Stomach (tissue), 9 donors: ENCODE data around the gene SNTN. TPM values are rescaled to one million over a fixed set of nuclear protein-coding genes. Genes with fewer than 3 reads are reported as not detected.

Experiments
- DNase-seq, 2 donors: peaks; one replicate each; pipeline versions ENCODE4 v3.0.0 to v3.0.0-alpha.2; 2013 to 2019
- H3K27ac ChIP-seq, 5 donors: fragments of 200-600 bp in 4 of 5; sonication (generic) in 4 of 5; one replicate each; pipeline ENCODE4 v1.5.1; 2013 to 2019; ENCODE audit warnings: mild to moderate bottlenecking in 1 of 5, moderate library complexity in 1 of 5
- H3K27me3 ChIP-seq, 3 donors: fragments of 200-600 bp; sonication (generic); one replicate each; pipeline ENCODE4 v1.5.1; 2017 to 2019; ENCODE audit warnings: mixed run types in 1 of 3
- H3K36me3 ChIP-seq, 4 donors: fragments of 200-600 bp; sonication (generic); 1 replicate in 3 of 4; 2 replicates in 1 of 4; pipeline ENCODE4 v1.5.1; 2016 to 2019
- H3K4me1 ChIP-seq, 4 donors: fragments of 200-600 bp; sonication (generic); one replicate each; pipeline ENCODE4 v1.5.1; 2016 to 2019
- H3K4me3 ChIP-seq, 4 donors: fragments of 200-600 bp; sonication (generic) in 3 of 4; one replicate each; pipeline ENCODE4 v1.5.1; 2016 to 2019; ENCODE audit warnings: mild to moderate bottlenecking in 1 of 4
- H3K9me3 ChIP-seq, 4 donors: fragments of 200-600 bp; sonication (generic); one replicate each; pipeline ENCODE4 v1.5.1; 2016 to 2019
- CTCF ChIP-seq, 7 experiments: fragments of 450-650 bp in 4 of 7; fragments of 200-600 bp in 3 of 7; sonication (generic) in 3 of 7; IDR thresholded peaks; one replicate each; pipeline ENCODE4 v1.5.1; 2016 to 2019; ENCODE audit warnings: antibody characterized with exemption in 7 of 7, control low read depth in 2 of 7, mild to moderate bottlenecking in 1 of 7
- EP300 ChIP-seq: sonication (generic); formaldehyde crosslinking; IDR thresholded peaks from one replicate; pipeline ENCODE4 v1.6.1; 2017; ENCODE audit warnings: antibody characterized with exemption
- POLR2A ChIP-seq, 4 donors: fragments of 450-650 bp; IDR thresholded peaks; one replicate each; pipeline ENCODE4 v1.6.1; 2016; ENCODE audit warnings: antibody characterized with exemption in 4 of 4, control low read depth in 2 of 4, mild to moderate bottlenecking in 1 of 4, moderate library complexity in 1 of 4
- POLR2AphosphoS5 ChIP-seq, 3 donors: sonication (generic); formaldehyde crosslinking; IDR thresholded peaks; one replicate each; pipeline ENCODE4 v1.6.1; 2016; ENCODE audit warnings: antibody characterized with exemption in 3 of 3
- WGBS, 5 donors: extraction: QIAGEN DNeasy Blood & Tissue Kit in 3 of 5; methylation state at CpG; one replicate each; pipeline versions ENCODE4 v1.1.5 to v1.1.7; 2013 to 2018; 5-methylcytosine and 5-hydroxymethylcytosine counted together
- intact Hi-C: fragments of 100-400 bp; cut with DNase I; formaldehyde crosslinking; loops from one replicate; pipeline ENCODE4 v1.15.1; 2023; ENCODE audit warnings: low total_unique reads
- polyA plus RNA-seq, 3 donors: library from polyadenylated mRNA; stranded (reverse); fragments of 200-250 nt; gene quantifications; one replicate each; pipeline ENCODE4 v1.2.3, GENCODE V29; 2013
- total RNA-seq, 5 donors: library from RNA; depleted of rRNA; stranded (reverse); fragments of >200 nt; gene quantifications; one replicate each; pipeline versions ENCODE4 v1.1.0 to v1.2.3, GENCODE V29; 2014 to 2016
- donor health status: healthy with polysubstance abuse.
- donor health status: Bipolar disorder and iron deficiency.
- donor health status: healthy.

The SNTN gene
- total and polyA plus RNA-seq, 8 donors, result not detected

- TF ChIP-seq POLR2AphosphoS5 (IDR thresholded peaks at IDR 0.05), result no peak
- TF ChIP-seq POLR2A (IDR thresholded peaks at IDR 0.05), result no peak
- TF ChIP-seq CTCF (IDR thresholded peaks at IDR 0.05), result no peak
- TF ChIP-seq EP300, result no peak
- 86 to 95% (median 91%) methylated on average over 6 of the region's 6 CpGs for WGBS, 5 donors
- no peaks in the 10 kb centered on the region for H3K4me1 ChIP-seq
- intact Hi-C loops, result no loop called here
- H3K36me3 ChIP-seq, result no peaks in the 10 kb centered on the region
- no peaks in the 10 kb centered on the region for H3K9me3 ChIP-seq
- no peak overlapping the region for H3K27ac ChIP-seq
- no peak overlapping the region for H3K4me3 ChIP-seq
- no peaks in the 10 kb centered on the region for H3K27me3 ChIP-seq
- DNase-seq, result no peak
These were observed 4.3 kb downstream of the SNTN start for GRCh38 chr3:63656786-63657185.

GRCh38 chr3:63661242-63661641 is 8.8 kb downstream of the SNTN start:
- no peaks in the 10 kb centered on the region for H3K27me3 ChIP-seq
- no peaks in the 10 kb centered on the region for H3K36me3 ChIP-seq
- WGBS, 5 donors, result 70 to 75% (median 73%) methylated on average over 1 of the region's 1 CpG
- H3K9me3 ChIP-seq, result no peaks in the 10 kb centered on the region
- no peak for DNase-seq
- H3K4me1 ChIP-seq, result no peaks in the 10 kb centered on the region
- no peak for TF ChIP-seq EP300
- no peak for TF ChIP-seq CTCF (IDR thresholded peaks at IDR 0.05)
- no peak for TF ChIP-seq POLR2AphosphoS5 (IDR thresholded peaks at IDR 0.05)
- TF ChIP-seq POLR2A (IDR thresholded peaks at IDR 0.05), result no peak
- H3K27ac ChIP-seq, result no peak overlapping the region
- H3K4me3 ChIP-seq, result no peak overlapping the region
- intact Hi-C loops, result no loop called here

- H3K27ac ChIP-seq, result no peak overlapping the region
- H3K9me3 ChIP-seq, result no peaks in the 10 kb centered on the region
- intact Hi-C loops, result no loop called here
- no peak for DNase-seq
- H3K4me3 ChIP-seq, result no peak overlapping the region
- 77 to 87% (median 85%) methylated on average over 4 of the region's 4 CpGs for WGBS, 5 donors
- H3K4me1 ChIP-seq, result no peaks in the 10 kb centered on the region
- TF ChIP-seq POLR2A (IDR thresholded peaks at IDR 0.05) (no peak), EP300 (no peak), POLR2AphosphoS5 (IDR thresholded peaks at IDR 0.05) (no peak), CTCF (IDR thresholded peaks at IDR 0.05) (no peak)
- no peaks in the 10 kb centered on the region for H3K36me3 ChIP-seq
- no peaks in the 10 kb centered on the region for H3K27me3 ChIP-seq
These were observed 9.5 kb downstream of the SNTN start for GRCh38 chr3:63662011-63662410.

GRCh38 chr3:63662500-63662899 is 10.0 kb downstream of the SNTN start:
- peak in 1 of 7 experiments; percentile 16 for TF ChIP-seq CTCF (IDR thresholded peaks at IDR 0.05)
- no peak for TF ChIP-seq EP300
- Histone ChIP-seq H3K27ac (no peak overlapping the region), H3K27me3 (no peaks in the 10 kb centered on the region), H3K4me3 (no peak overlapping the region), H3K4me1 (no peaks in the 10 kb centered on the region), H3K9me3 (no peaks in the 10 kb centered on the region), H3K36me3 (no peaks in the 10 kb centered on the region)
- DNase-seq, result peak in 1 of 2 donors; percentile 31
- intact Hi-C loops, result no loop called here

GRCh38 chr3:63670544-63670943 is 18.1 kb downstream of the SNTN start:
- Histone ChIP-seq H3K4me3 (no peak overlapping the region), H3K36me3 (no peaks in the 10 kb centered on the region), H3K27me3 (no peaks in the 10 kb centered on the region), H3K4me1 (peaks cover 0 to 7% (median 0%) of the 10 kb centered on the region in 4 donors), H3K9me3 (no peaks in the 10 kb centered on the region), H3K27ac (no peak overlapping the region)
- no peak for DNase-seq
- TF ChIP-seq EP300, result no peak
- intact Hi-C loops, result no loop called here
- 91 to 95% (median 93%) methylated on average over 7 of the region's 7 CpGs for WGBS, 5 donors
